Heart left ventricle (tissue), 16 donors: ENCODE results near the gene NAA38. TPM values are rescaled to one million over a fixed set of nuclear protein-coding genes. Genes with fewer than 3 reads are reported as not detected.

ENCODE experiments used
- ATAC-seq, 4 donors: fragments of 200-7000 bp; cut with Tn5 transposase; one replicate each; pipeline ENCODE4 v1.9.1; 2020 to 2022; ENCODE audit warnings: moderate library complexity in 4 of 4, mild to moderate bottlenecking in 3 of 4, moderate number of reproducible peaks in 1 of 4
- DNase-seq, 5 donors: peaks; one replicate each; pipeline ENCODE4 v3.0.0-alpha.2; 2020
- H3K27ac ChIP-seq, 12 donors: fragments of 200-600 bp; sonication (generic) in 4 of 12; one replicate each; pipeline versions ENCODE4 v1.5.0 to v1.8.0; 2016 to 2022; ENCODE audit warnings: mild to moderate bottlenecking in 2 of 12
- H3K27me3 ChIP-seq, 9 donors: fragments of 200-600 bp; sonication (generic) in 2 of 9; one replicate each; pipeline versions ENCODE4 v1.5.1 to v1.8.0; 2016 to 2022; ENCODE audit warnings: mild to moderate bottlenecking in 3 of 9
- H3K36me3 ChIP-seq, 9 donors: fragments of 200-600 bp; sonication (generic) in 2 of 9; one replicate each; pipeline versions ENCODE4 v1.5.0 to v1.8.0; 2018 to 2022; ENCODE audit warnings: mild to moderate bottlenecking in 2 of 9
- H3K4me1 ChIP-seq, 12 donors: fragments of 200-600 bp; sonication (generic) in 4 of 12; one replicate each; pipeline versions ENCODE4 v1.5.0 to v1.8.0; 2016 to 2022; ENCODE audit warnings: mild to moderate bottlenecking in 3 of 12
- H3K4me3 ChIP-seq, 12 donors: fragments of 200-600 bp; sonication (generic) in 4 of 12; one replicate each; pipeline versions ENCODE4 v1.5.0 to v1.8.0; 2017 to 2022; ENCODE audit warnings: mild to moderate bottlenecking in 9 of 12, moderate library complexity in 4 of 12
- H3K9me3 ChIP-seq, 12 donors: fragments of 200-600 bp; sonication (generic) in 4 of 12; one replicate each; pipeline versions ENCODE4 v1.5.0 to v1.8.0; 2016 to 2022; ENCODE audit warnings: mild to moderate bottlenecking in 1 of 12
- CTCF ChIP-seq, 12 donors: fragments of 200-600 bp; sonication (generic) in 4 of 12; IDR thresholded peaks; one replicate each; pipeline versions ENCODE4 v1.5.0 to v1.8.0; 2018 to 2022; ENCODE audit warnings: antibody characterized with exemption in 12 of 12, mild to moderate bottlenecking in 5 of 12
- POLR2A ChIP-seq, 2 donors: fragments of 450-650 bp; IDR thresholded peaks; one replicate each; pipeline ENCODE4 v1.6.1; 2017; ENCODE audit warnings: antibody characterized with exemption in 2 of 2, mild to moderate bottlenecking in 2 of 2, moderate library complexity in 2 of 2
- WGBS, 4 donors: extraction: QIAGEN DNeasy Blood & Tissue Kit in 2 of 4; methylation state at CpG; one replicate each; pipeline versions ENCODE4 v1.1.5 to v1.1.7; 2013 to 2018; 5-methylcytosine and 5-hydroxymethylcytosine counted together
- intact Hi-C, 10 donors: fragments of 100-400 bp; cut with DNase I; formaldehyde crosslinking; loops; one replicate each; pipeline versions ENCODE4 v1.11.1 to v1.14.2; 2022
- polyA plus RNA-seq, 2 donors: library from polyadenylated mRNA; stranded (reverse); fragments of 200-250 nt; gene quantifications; one replicate each; pipeline ENCODE4 v1.2.3, GENCODE V29; 2013
- total RNA-seq, 9 donors: library from RNA; depleted of rRNA in 2 of 9; stranded (reverse); fragments of >200 nt in 2 of 9; fragmentation: NEBNext Ultra II Directional in 3 of 9; extraction: Animal tissue kit (Norgen Biotek cat#: 25700) in 3 of 9; gene quantifications; one replicate each; pipeline versions ENCODE4 v1.1.0 to v1.2.4, GENCODE V29; 2016 to 2023
- donor health status: ischemic (EF 13 %, LVEDD 7.1; RV severe dilation, severe dysfunction).
- donor health status: healthy with polysubstance abuse.
- donor health status: DM: no; HTN: yes; CAD: no.
- donor health status: DM: no; HTN: no; CAD: no.
- donor health status: ischemic (EF 25% LVEDD 6.9; RV normal size, moderate dysfunction).
- donor health status: ischemic (EF 25% LVEDD 5.7; RV mildly dilated, moderate dysfunction).
- donor health status: healthy.
- donor health status: DM: yes; HTN: yes; CAD: no.
- donor health status: ischemic (EF 35%, LVEDD 5.7; RV mildly dilated, moderate dysfunction).
- donor health status: nonischemic (EF 11% LVEDD 7.7; RV severe dilation, severe dysfunction).
- donor health status: DM: yes; HTN: yes; CAD: no.
- donor health status: PGD.
- donor health status: ischemic (EF 29% LVEDD 5.4; RV normal size, mild dysfunction).
- donor health status: nonischemic (EF 23%, LVEDD 6.1; RV moderate dilation, normal function).

NAA38 gene
- total and polyA plus RNA-seq, 11 donors = 60.9 to 179 (median 74.2) TPM

GRCh38 chr17:7834957-7835813 lies 22.2 kb downstream of the NAA38 start:
- H3K9me3 ChIP-seq = no peaks in the 10 kb centered on the region
- WGBS, 4 donors = 0 to 2% (median 1%) methylated on average over 40 to 69 of the region's 69 CpGs
- H3K36me3 ChIP-seq = peaks cover 0 to 5% (median 0%) of the 10 kb centered on the region in 9 donors

GRCh38 chr17:7834542-7834956 lies 22.8 kb downstream of the NAA38 start:
- DNase-seq (peak; percentile 69 to 81 (median 76)), ATAC-seq (peak; percentile 5 to 36 (median 12))
- intact Hi-C loops = loop anchor here in 7 of 10 donors (1.0 to 2.0 kb wide), 6 partner anchors 8 to 52 kb away; partner anchors contain the start of gene NAA38 (in 2 of the 7)
- Histone ChIP-seq H3K27ac (peak overlapping the region; percentile 86 to 100 (median 98)), H3K4me1 (peaks cover 0 to 49% (median 29%) of the 10 kb centered on the region in 12 donors), H3K27me3 (no peaks in the 10 kb centered on the region), H3K4me3 (peak overlapping the region; percentile 59 to 99 (median 80)), H3K36me3 (no peaks in the 10 kb centered on the region), H3K9me3 (no peaks in the 10 kb centered on the region)
- 0 to 1% (median 0%) methylated on average over 17 to 20 of the region's 20 CpGs for WGBS, 4 donors
- TF ChIP-seq POLR2A (IDR thresholded peaks at IDR 0.05) = no peak
- TF ChIP-seq CTCF (IDR thresholded peaks at IDR 0.05) = no peak

More at GRCh38 chr17:7834957-7835813, 22.2 kb downstream of the NAA38 start:
- intact Hi-C loops = loop anchor here in 7 of 10 donors (1.0 to 5.0 kb wide), 9 partner anchors 7 to 302 kb away; partner anchors contain the start of genes NAA38 (in 3 of the 7), TP53 (in 1 of the 7) and WRAP53 (in 1 of the 7)
- H3K27me3 ChIP-seq = no peaks in the 10 kb centered on the region
- H3K4me3 ChIP-seq = peak overlapping the region; percentile 59 to 99 (median 80)
- TF ChIP-seq CTCF (IDR thresholded peaks at IDR 0.05) = peak; percentile 56 to 94 (median 80)
- peak; percentile 31 to 71 for TF ChIP-seq POLR2A (IDR thresholded peaks at IDR 0.05)
- peaks cover 0 to 56% (median 35%) of the 10 kb centered on the region in 12 donors for H3K4me1 ChIP-seq
- ATAC-seq (peak; percentile 79 to 84 (median 82)), DNase-seq (peak; percentile 98 to 99 (median 99))
- peak overlapping the region; percentile 86 to 100 (median 98) for H3K27ac ChIP-seq

- Histone ChIP-seq H3K27me3 (no peaks in the 10 kb centered on the region), H3K27ac (peak within 1 kb of the TSS; percentile 86 to 100 (median 98)), H3K4me1 (peaks cover 0 to 43% (median 27%) of the 10 kb centered on the region in 12 donors), H3K4me3 (peak within 1 kb of the TSS; percentile 59 to 99 (median 80)), H3K9me3 (no peaks in the 10 kb centered on the region), H3K36me3 (no peaks in the 10 kb centered on the region)
- 0 to 1% (median 0%) methylated on average over 25 to 49 of the region's 49 CpGs for WGBS, 4 donors
- TF ChIP-seq CTCF (IDR thresholded peaks at IDR 0.05) = peak in 6 of 12 donors; percentile 6 to 22 (median 10)
- TF ChIP-seq POLR2A (IDR thresholded peaks at IDR 0.05) = no peak
- peak; percentile 65 to 82 (median 73) for ATAC-seq
- intact Hi-C loops = loop anchor here in 7 of 10 donors (1.0 to 2.0 kb wide), 7 partner anchors 8 to 53 kb away; partner anchors contain the start of gene NAA38 (in 2 of the 7)
- peak; percentile 94 to 96 (median 95) for DNase-seq
Observed at GRCh38 chr17:7833795-7834541, 23.4 kb downstream of the NAA38 start, which contains the start of gene KDM6B. Gene KDM6B, plus strand, starts transcription at chr17:7834217. Its CDS starts 11,338 bp downstream, at chr17:7845555.
